Testis (tissue), 2 donors: ENCODE data around the gene RBM20.

Experiments used
- POLR2A ChIP-seq: fragments of 450-650 bp; IDR thresholded peaks from one replicate; pipeline ENCODE4 v1.6.1; 2017; ENCODE audit warnings: antibody characterized with exemption, mild to moderate bottlenecking, moderate library complexity
- TF ChIP-seq, protein P1 (sequence below), 3 experiments: fragments of 450-650 bp in 2 of 3; fragments of 200-600 bp in 1 of 3; sonication (generic) in 1 of 3; IDR thresholded peaks; one replicate each; pipeline ENCODE4 v1.5.1; 2016 to 2019; ENCODE audit warnings: antibody characterized with exemption in 3 of 3, mild to moderate bottlenecking in 2 of 3, moderate library complexity in 1 of 3

DNA sequence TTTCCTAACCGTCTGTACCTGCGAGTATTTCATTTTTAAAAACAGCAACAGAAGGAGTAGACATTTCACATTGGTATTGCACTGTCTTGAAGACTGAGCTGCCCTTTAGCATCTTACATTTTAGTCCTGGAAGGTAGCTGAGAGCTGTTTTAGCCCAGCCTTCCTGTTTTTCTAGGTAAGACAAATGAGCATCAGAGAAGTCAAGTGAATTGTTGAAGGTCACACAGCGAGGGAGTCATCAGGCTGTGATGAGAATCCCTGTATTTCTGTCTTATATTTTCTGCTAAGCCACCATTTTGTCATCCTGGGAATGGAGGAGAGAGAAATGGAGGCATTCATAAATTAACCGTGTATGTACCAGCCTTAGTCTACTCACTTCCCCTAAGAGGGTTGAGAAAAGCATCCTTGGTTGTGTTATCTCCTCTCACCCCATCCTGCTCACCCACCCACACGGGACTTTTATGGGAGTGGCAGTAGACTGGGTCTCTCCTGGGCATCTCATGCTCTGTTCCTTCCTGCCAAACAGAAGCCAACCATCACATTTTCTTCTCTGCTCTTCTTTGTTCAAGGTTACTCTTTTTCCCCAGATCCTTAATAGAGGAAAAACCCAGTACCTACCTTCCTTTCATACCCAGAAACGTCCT, 8.5 kb downstream of the RBM20 start:
- TF ChIP-seq, protein P1, sequence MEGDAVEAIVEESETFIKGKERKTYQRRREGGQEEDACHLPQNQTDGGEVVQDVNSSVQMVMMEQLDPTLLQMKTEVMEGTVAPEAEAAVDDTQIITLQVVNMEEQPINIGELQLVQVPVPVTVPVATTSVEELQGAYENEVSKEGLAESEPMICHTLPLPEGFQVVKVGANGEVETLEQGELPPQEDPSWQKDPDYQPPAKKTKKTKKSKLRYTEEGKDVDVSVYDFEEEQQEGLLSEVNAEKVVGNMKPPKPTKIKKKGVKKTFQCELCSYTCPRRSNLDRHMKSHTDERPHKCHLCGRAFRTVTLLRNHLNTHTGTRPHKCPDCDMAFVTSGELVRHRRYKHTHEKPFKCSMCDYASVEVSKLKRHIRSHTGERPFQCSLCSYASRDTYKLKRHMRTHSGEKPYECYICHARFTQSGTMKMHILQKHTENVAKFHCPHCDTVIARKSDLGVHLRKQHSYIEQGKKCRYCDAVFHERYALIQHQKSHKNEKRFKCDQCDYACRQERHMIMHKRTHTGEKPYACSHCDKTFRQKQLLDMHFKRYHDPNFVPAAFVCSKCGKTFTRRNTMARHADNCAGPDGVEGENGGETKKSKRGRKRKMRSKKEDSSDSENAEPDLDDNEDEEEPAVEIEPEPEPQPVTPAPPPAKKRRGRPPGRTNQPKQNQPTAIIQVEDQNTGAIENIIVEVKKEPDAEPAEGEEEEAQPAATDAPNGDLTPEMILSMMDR (IDR thresholded peaks at IDR 0.05): no peak
- no peak for TF ChIP-seq POLR2A
